ENCODE results near the gene DCBLD2.
A peak's percentile ranks its signal among the peaks of the same experiment; 100 is the strongest.

DCBLD2 gene

DNA sequence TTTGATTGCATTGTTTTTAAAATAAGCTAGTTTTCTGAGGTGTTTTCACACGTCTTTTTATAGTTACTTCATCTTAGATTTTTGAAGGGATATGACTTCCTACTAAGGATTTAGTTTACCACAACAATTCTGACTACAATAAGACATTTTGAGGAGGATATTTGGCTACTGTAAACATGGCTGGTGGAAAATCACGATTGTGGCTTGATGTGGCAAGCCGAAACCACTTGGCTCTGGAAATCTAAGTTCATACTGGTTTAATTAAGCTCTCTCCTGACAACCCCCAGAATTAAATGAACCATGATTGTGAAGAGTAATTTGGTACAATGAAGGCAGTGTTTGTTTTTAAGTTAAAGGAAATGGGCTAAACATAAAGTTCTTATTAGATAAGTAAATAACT, 107.5 kb downstream of the DCBLD2 start:
- no peak for DNase-seq (ENCODE audit: low spot score)

DNA sequence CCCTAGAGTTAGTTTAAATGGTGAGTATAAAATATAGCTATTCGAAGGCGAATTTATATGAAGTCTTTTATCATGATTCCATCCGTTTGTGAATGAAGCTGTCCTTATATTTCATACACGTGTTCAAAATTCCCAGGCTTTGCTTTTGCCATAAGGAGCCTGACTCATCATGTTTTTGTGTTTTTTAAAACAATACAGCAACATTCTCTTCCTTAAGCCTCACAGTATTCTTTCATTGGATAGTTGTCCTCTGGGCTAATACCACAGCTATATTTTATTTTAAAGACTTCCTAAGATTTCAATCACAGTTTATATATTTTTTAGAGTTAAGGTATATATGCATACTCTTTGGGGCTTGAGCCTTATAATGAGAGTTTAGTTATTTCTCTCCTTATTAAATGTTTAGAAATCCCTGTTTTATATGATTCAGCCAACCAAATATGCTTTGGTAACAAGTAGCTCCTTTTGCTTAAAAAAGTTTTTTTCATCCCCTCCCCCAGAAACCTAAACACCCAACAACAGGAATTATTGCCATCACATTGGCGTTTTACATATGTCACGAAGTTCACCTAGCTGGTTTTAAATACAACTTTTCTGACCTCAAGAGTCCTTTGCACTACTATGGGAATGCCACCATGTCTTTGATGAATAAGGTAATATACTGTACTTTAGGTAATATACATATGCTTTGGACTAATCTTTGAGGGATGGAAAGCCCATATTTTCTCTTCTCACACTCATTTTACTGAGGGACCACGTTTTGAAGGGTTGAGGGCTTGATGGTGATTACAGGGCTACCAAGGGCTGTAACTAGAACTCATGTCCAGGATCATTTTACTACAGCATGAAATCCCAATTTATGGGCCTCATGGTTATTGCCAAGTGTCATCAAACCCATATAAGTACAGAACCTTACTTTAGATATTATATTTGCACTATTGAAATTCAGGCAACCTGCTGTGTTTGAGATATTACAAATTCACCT, 109.9 kb downstream of the DCBLD2 start:
- no peak for DNase-seq (ENCODE audit: low spot score)

GRCh38 chr3:98788651-98789050, 112.8 kb downstream of the DCBLD2 start:
- no peak for DNase-seq (ENCODE audit: low spot score)

- DNase-seq (ENCODE audit: low spot score) = no peak
Observed at GRCh38 chr3:98787181-98787580, 114.3 kb downstream of the DCBLD2 start.

- no peak for DNase-seq (ENCODE audit: low spot score)
Observed at GRCh38 chr3:98786364-98787006, 115.0 kb downstream of the DCBLD2 start.

- no peak for DNase-seq (ENCODE audit: low spot score)
Observed at GRCh38 chr3:98784666-98785600, 116.6 kb downstream of the DCBLD2 start.

DNA sequence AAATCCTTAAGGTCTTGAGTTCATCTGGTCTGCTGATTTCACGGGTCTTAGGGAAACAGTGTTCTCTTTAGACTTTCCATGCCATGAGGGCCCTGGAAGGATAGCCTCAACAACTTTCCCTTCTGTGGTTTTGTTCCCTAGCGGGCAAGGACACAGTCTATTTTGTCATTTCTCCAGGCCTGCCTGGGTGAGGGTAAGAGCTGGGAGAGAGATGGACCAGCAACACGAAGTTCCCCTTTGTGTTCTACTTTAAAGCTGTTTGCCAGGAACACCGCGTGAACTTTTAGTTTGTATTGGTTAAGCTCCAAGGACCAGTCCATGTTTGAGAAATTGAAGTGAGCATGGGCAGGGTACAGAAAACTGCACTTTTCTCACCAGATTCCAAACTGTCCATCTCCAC, 117.5 kb downstream of the DCBLD2 start:
- no peak for DNase-seq (ENCODE audit: low spot score)

DNA sequence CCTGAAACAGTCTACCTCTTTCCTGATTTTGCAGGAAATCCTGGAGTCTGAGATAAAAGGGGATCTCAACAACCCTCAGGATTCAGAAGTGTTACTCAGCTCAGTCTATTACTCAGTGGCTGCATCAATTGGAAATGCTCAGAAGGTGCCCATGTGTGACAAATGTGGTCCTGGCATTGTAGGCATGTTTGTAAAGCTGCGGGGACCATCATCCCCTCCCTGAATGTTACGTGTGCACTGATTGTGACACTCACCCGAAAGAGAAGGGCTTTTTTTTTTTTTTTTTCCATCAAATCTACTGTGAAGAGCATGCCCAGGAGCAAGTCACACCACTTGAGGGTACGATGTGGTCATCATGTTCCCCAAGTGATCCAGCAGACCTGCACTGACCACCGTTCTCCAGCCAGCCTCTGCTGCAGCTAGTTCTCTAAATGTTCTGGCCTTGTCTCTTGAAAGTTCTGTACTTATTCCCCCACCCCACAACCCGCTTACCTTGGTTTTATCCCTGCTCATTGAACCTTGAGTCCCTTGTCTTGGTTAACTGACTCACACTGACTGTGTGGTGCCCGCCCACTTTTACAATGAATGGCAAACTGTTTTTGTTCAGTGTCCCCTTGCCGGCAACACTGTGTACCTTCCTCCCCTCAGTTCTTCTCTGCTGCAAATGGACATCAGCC, 118.5 kb downstream of the DCBLD2 start:
- no peak for DNase-seq (ENCODE audit: low spot score)

GRCh38 chr3:98780343-98780742, 121.2 kb downstream of the DCBLD2 start:
- no peak for DNase-seq (ENCODE audit: low spot score)

GRCh38 chr3:98779541-98780335, 121.8 kb downstream of the DCBLD2 start:
- peak; percentile 82 for DNase-seq (ENCODE audit: low spot score)

DNA sequence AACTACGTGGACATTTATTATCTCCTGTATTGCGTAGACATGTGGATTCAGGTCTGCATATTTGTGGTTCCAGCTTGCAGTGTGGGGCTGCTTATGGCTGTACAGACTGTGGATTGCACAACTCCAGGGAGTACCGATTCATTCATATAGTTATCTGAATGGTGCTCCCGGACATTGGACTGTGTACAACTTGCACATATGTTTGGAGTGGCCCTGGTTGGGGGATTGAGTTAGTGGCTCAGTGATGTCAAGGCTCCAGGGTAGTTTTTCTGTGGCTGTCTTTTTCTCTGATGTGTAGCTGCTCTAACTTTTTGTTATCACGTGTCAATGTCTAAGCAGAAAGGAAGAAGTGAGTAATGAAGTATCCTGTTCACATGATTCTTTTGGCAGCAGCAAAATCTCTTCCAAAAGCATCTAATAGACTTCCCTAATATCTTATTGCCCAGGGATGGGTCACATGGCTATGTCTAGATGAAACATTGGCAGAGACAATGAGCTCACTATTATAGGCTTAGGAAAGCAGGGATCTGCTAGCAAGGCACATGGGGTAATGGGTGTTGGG, 122.6 kb downstream of the DCBLD2 start:
- DNase-seq (ENCODE audit: low spot score) = peak; percentile 41

- no peak for DNase-seq (ENCODE audit: low spot score)
Observed at GRCh38 chr3:98778383-98778782, 123.1 kb downstream of the DCBLD2 start.

DNA sequence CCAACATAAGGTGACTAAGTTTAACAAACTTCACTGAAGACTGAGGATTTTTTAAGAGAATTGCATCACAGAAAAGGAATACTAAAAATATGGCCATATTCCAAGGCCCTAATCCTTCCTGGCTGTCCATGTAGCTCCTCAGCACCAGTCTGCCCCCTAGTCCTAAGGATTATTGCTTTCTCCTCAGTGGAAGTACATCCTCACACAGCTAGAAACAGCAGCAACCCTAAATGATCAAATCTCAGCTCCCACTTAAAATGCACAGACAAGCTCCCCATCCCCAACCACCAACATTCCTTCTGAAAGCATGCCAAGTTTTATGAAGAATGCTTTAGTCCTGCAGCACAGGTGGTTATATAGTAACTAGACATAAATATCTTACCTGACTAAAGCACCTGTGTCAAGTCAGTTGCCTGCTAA, 123.7 kb downstream of the DCBLD2 start:
- no peak for DNase-seq (ENCODE audit: low spot score)

- DNase-seq (ENCODE audit: low spot score) = no peak
Observed at GRCh38 chr3:98777286-98777685, 124.2 kb downstream of the DCBLD2 start.

- no peak for DNase-seq (ENCODE audit: low spot score)
Observed at GRCh38 chr3:98776140-98776493, 125.4 kb downstream of the DCBLD2 start.

GRCh38 chr3:98775459-98776139, 125.9 kb downstream of the DCBLD2 start:
- DNase-seq (ENCODE audit: low spot score) = no peak

GRCh38 chr3:98772022-98772421, 129.5 kb downstream of the DCBLD2 start:
- no peak for DNase-seq (ENCODE audit: low spot score)

GRCh38 chr3:98770261-98771039, 131.0 kb downstream of the DCBLD2 start:
- peak; percentile 76 for DNase-seq (ENCODE audit: low spot score)

GRCh38 chr3:98769448-98769847, 132.0 kb downstream of the DCBLD2 start:
- DNase-seq (ENCODE audit: low spot score) = no peak

Measured in Ammon's horn (tissue), 1 donor.